ENCODE measurements around the gene SUSD4.
"Not testable (repeated sequence)": the region's sequence is repeated elsewhere in the genome, so short reads cannot be mapped to it uniquely, and the experiment has no call there.

SUSD4 gene

DNA sequence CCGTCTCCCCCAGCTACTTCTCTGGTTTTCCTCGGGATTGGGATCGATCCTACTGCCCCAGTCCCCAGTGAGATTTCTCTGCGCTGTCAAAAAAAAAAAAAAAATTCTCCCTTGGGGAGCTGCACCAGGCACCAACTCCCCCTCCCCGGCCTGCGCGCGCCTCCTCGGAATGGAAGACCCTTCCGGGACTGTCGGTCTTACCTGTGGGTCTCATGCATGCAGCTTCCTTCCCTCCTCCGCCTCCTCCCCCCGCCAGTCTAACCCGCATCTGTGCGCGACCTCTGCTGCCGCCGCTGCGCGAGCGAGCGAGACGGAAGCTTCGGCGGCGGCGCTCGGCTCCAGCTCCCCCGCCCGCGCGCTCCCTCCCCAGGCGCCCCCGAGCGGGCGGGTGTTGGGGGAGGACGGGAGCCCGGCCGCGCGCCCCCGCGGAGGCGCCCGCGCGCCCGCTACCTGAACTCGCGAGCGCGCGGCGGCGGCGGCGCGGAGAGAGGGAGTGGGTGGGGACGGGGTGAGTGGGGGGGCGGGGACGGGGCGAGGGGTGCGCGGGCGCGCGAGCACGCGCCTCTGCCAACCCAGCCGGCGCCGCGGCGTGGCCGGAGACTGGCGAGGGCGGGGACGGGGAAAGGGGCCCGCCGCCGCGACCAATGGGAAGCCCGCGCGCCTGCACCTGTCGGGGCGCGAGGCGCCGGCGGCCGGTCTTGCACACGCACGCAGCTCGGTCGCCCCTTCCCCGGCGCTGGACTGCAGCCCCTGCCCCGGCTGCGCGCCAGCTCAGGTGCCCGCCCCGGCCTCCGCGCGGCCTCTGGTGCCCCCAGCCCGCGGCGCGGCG lies at the start of gene SUSD4:
SUSD4 (minus strand) TSS at position 321 of the 829 bp plus-strand sequence. CDS start 751 bp downstream, outside the sequence.
- DNase-seq (ENCODE audit: low read depth, low spot score), result no peak
- H3K27ac ChIP-seq, result no peak within 1 kb of the TSS

GRCh38 chr1:223413216-223413615 lies 49.2 kb upstream of the SUSD4 start:
- no peak overlapping the region for H3K27ac ChIP-seq
- DNase-seq (ENCODE audit: low read depth, low spot score), result no peak

DNA sequence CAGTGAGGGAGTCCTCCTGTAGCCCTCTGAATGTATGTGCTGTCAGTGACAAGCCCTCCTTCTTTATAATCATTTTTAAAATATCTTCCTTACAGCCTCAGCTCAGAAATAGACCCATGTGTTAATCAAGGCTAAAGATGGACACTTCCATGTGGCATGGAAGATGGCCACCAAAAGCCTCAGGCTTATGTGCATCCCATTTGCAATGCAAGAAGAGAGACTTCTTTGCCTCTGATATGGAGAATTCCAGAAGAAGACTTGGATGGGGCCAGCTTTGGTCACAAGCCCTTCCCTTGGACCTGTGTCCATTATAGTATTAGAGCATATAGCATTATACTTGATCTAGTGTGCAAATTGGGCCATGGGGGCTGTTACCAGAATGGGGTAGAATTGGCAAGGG lies 47.7 kb upstream of the SUSD4 start:
- H3K27ac ChIP-seq, result no peak overlapping the region
- no peak for DNase-seq (ENCODE audit: low read depth, low spot score)

DNA sequence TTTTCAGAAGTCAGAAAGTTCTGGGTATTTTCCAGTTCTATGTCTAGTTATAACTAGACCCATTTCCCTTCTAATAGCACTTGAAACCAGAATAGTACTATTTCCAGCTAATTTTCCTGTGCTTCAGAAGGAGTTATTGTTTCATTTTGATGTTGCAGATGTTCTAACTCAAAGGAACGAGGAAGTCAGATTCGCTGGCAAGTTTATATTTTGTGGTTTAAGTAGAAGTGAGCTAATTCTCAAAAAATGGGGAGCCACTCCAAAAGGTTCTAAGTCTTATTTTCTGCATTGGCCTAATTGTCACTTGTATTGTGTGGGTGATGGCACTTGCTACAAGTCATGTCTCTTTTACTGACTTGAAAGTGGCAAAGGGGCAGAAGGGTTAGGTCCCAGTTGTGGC lies 47.3 kb upstream of the SUSD4 start:
- no peak for DNase-seq (ENCODE audit: low read depth, low spot score)
- H3K27ac ChIP-seq, result no peak overlapping the region

GRCh38 chr1:223410036-223410435 lies 46.1 kb upstream of the SUSD4 start:
- no peak for DNase-seq (ENCODE audit: low read depth, low spot score)
- no peak overlapping the region for H3K27ac ChIP-seq

- no peak overlapping the region for H3K27ac ChIP-seq
- DNase-seq (ENCODE audit: low read depth, low spot score), result no peak
These were observed 41.5 kb upstream of the SUSD4 start for GRCh38 chr1:223405507-223405906.

DNA sequence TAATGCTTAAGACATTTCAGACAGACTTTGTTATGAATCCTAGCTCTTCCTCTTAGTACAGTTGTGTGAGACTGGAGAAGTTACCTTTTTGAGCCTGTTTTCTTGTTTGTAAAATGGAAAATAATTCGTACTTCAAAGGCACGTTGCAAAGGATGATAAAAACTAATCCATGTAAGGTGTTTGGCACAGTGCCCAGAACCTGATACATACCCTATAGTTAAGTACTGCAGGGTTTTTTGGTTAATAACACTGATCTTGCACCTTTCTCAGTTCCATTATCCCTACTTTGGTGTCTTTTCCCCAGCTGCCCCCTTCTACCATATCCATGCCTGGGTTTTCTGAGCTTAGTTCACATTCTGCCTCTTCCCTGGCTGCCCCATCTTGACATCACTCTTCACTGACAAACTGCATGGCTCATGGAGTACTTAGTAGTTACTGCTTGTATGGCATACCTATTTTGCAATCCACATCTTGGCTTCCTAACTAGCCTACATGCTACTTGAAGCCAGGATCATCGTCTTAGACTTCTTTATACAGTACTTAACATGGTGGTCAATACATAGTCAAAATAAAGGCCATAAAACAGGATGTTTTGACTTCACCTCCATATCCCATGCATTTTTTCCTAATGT lies 39.3 kb upstream of the SUSD4 start:
- peak; percentile 12 for DNase-seq (ENCODE audit: low read depth, low spot score)
- no peak overlapping the region for H3K27ac ChIP-seq

DNA sequence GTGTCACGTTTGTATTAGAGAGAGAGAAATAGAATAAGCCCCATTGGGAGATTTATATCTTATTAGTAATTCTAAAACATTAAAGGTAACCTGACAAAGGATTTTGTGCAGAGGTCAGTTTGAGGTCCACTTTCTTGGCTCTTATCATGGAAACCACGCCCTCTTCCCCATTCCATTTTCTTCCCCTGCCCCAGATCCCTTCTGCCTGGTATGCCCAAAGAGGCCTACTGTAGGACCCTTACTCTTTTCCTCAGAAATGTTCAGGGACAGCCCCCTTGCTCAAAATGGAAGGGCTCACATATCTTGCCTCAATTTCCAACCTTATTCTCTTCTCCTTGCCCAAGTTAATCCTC lies 38.8 kb upstream of the SUSD4 start:
- DNase-seq (ENCODE audit: low read depth, low spot score), result no peak
- H3K27ac ChIP-seq, result no peak overlapping the region

- H3K27ac ChIP-seq, result peak overlapping the region; percentile 9
- peak; percentile 26 for DNase-seq (ENCODE audit: low read depth, low spot score)
These were observed 38.2 kb upstream of the SUSD4 start for GRCh38 chr1:223401873-223402789.

- not testable (repeated sequence) for H3K27ac ChIP-seq; DNase-seq (ENCODE audit: low read depth, low spot score)
These were observed 35.4 kb upstream of the SUSD4 start for GRCh38 chr1:223399393-223399792.

DNA sequence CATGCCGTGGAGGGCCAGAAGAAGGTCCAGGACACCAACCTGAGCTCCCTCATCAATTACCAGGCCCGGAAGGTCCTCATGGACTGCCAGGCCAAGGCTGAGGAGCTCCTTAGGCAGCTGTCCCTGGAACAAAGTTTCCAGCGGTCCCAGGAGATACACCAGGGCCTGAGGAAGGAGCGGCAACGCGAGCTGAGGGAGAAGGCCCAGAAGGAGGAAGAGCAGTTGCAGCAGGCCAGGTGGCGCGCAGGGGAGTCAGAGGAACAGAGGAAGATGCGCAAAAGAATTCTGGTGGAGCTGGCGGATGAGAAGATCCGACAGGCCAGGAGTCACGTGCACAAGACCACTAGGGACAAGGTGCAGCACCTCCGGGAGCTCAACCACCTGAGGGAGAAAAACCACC lies 30.7 kb upstream of the SUSD4 start:
- DNase-seq (ENCODE audit: low read depth, low spot score), result no peak
- H3K27ac ChIP-seq, result no peak overlapping the region

DNA sequence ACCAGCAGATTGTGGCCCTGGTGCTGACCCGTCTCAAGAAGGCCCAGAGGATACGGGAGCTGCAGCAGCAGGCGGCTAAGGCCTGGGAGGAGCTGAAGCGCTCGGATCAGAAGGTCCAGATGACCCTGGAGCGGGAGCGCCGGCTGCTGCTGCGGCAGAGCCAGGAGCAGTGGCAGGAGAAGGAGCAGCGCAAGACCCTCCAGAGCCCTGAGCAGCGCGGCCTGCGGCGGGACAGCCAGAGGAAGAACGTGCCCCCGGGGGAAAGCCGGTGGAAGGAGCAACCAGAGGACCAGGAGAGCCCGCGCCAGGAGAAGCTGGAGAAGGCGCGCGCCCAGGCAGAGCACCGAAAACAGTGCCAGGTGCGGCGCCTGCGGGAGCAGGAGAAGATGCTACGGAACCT lies 30.3 kb upstream of the SUSD4 start:
- no peak for DNase-seq (ENCODE audit: low read depth, low spot score)
- H3K27ac ChIP-seq, result no peak overlapping the region

DNA sequence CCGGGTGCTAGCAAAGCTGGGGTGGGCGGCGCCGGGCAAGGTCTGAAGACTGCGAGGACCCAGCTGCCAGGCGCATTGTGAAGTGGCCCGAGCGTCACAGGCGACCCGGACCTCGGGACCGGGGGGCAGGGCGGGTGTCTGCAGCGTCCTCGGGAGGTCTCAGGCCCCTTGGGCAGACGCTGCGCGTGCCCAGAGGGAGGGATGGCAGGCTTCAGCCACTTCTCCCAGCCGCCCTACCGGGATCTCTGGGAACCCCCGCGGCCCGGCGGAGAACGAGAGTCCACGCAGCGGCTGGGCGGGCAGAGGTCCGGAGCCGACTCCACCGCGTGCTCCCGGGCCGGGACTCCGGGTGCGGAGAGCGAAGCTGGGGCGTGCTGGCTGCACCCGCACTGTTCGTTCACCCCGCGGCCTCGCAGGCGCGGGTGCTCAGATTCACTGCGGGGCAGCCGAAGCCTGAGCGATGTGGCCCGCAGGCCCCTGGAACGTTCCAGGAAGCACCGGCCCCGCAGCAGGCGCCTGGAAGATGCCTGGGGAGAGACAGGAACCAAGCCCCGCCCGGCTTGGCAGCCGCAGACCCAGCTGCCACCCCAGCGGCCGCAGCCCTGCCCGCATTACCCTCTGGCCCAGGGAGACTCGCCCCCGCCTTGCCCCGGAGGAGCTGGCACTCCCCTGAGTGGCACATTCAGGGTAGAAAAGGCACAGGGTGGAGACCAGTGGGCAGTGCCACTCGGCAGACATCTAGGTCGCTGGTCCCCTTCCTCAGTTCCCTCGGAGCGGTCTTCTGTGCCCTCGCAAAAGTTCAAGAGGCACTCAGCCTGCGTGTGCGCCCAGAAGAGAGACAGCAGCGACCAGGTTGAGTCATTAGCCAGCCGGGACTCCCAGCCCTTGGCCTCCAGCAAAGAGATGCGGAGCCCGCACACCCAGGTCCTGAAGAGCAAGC lies 29.6 kb upstream of the SUSD4 start, which contains the start of gene CCDC185:
CCDC185 (plus strand) TSS at position 141 of the 940 bp plus-strand sequence; CDS start at position 202, 61 bp downstream.
- no peak for DNase-seq (ENCODE audit: low read depth, low spot score)
- no peak within 1 kb of the TSS for H3K27ac ChIP-seq

GRCh38 chr1:223390618-223391017 lies 26.6 kb upstream of the SUSD4 start:
- no peak overlapping the region for H3K27ac ChIP-seq
- DNase-seq (ENCODE audit: low read depth, low spot score), result no peak

GRCh38 chr1:223386013-223386412 lies 22.0 kb upstream of the SUSD4 start:
- H3K27ac ChIP-seq, result no peak overlapping the region
- no peak for DNase-seq (ENCODE audit: low read depth, low spot score)

GRCh38 chr1:223378754-223379153 lies 14.8 kb upstream of the SUSD4 start:
- no peak for DNase-seq (ENCODE audit: low read depth, low spot score)
- H3K27ac ChIP-seq, result no peak overlapping the region

GRCh38 chr1:223374064-223374610 lies 10.2 kb upstream of the SUSD4 start:
- H3K27ac ChIP-seq, result no peak overlapping the region
- no peak for DNase-seq (ENCODE audit: low read depth, low spot score)

DNA sequence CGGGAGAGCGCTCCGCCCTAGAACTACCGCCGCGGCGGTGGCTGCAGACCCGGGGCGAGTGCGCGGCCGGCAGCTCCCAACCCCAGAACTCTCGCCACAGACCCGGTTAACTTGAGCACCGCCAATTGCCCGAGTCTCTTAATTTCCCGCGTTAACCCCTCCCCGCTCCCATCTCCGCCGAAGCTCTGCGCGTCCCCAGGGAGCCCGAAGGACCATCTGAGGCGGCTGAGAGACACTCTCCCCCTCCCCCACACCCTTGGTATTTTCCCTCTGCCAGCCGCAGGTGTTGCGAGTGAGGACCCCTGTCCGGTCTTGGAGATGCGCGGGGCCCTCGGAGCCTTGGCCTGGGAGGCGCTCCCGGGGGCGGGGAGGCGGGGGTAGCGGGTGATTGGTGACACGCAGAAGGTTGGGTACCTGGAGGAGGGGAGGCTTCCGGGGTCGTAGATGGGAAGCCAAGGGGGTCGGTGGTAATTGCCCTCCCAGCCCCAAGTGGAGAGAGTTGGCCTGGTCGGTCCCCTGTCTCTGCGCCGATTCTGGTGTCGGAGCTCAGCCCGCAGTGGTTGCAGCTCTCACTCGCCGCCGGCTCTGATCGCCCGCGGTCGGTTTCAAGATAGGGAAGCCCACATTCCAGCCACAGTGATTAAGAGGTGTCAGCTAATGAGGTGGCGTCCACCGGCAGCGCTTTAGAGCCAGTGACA lies 858 bp upstream of the SUSD4 start:
- no peak overlapping the region for H3K27ac ChIP-seq
- DNase-seq (ENCODE audit: low read depth, low spot score), result no peak

Data from epithelial cell of prostate (primary cell).